H1 (cell line): ENCODE measurements around the gene GBP2. TPM values are rescaled to one million over a fixed set of nuclear protein-coding genes. Genes with fewer than 3 reads are reported as not detected.

ENCODE experiments used
- NANOG ChIP-seq: IDR thresholded peaks from 2 replicates; pipeline ENCODE4 v1.6.1; 2011; ENCODE audit warnings: low read length, low read depth, mild to moderate bottlenecking, inconsistent platforms; ENCODE audit not compliant: insufficient read depth, poor library complexity, severe bottlenecking
- RAD21 ChIP-seq, 2 experiments: IDR thresholded peaks in 1 of 2; conservative IDR thresholded peaks in 1 of 2; 2 replicates each; pipeline ENCODE4 v1.6.1; 2011; ENCODE audit warnings: low read depth in 2 of 2, low read length in 2 of 2, improper control_type of control experiment in 1 of 2, inconsistent platforms in 1 of 2, mild to moderate bottlenecking in 1 of 2, moderate library complexity in 1 of 2
- SP2 ChIP-seq: IDR thresholded peaks from 2 replicates; pipeline ENCODE4 v1.6.1; 2012; ENCODE audit warnings: mild to moderate bottlenecking, low read length, inconsistent platforms
- polyA plus RNA-seq, 7 experiments: library from polyadenylated mRNA; depleted of rRNA in 3 of 7; stranded (reverse) in 5 of 7; unstranded in 2 of 7; fragments of >200 nt in 5 of 7; fragments of 200-250 nt in 2 of 7; gene quantifications; 1 replicate in 5 of 7; 2 replicates in 1 of 7; 4 replicates in 1 of 7; pipeline versions ENCODE4 v1.2.1 to v1.2.3, GENCODE V29; 2011 to 2013; ENCODE audit warnings: missing spikeins in 2 of 7, mixed read lengths in 2 of 7
- total RNA-seq: library from RNA; stranded (reverse); fragmentation: NEBNext Ultra II Directional; extraction: Animal tissue kit (Norgen Biotek cat#: 25700); gene quantifications from 2 replicates; pipeline ENCODE4 v1.2.1, GENCODE V29; 2021

The GBP2 gene
- total and polyA plus RNA-seq, 2 of the 8 experiments (the other 6 are each of a cell fraction or from before 2014, with no cell fraction given): not detected

- TF ChIP-seq RAD21 (IDR thresholded peaks at IDR 0.05 in 1 of 2, conservative IDR thresholded peaks at IDR 0.05 in 1 of 2; ENCODE audit: low read depth in 2 of 2, low read length in 2 of 2): no peak
- TF ChIP-seq SP2: no peak
- TF ChIP-seq NANOG: no peak
These were observed 65.8 kb downstream of the GBP2 start (continued) for GRCh38 chr1:89060091-89060490.

Other genes with a start within 250 kb of the GBP2 start
- 13.5 and 15.6 TPM in 2 replicates for gene GTF2B, start 234.5 kb downstream of the GBP2 start, total RNA-seq
- gene GTF2B, start 234.5 kb downstream of the GBP2 start, polyA plus RNA-seq (2011; rRNA removed): 8.7 and 14.9 TPM in 2 replicates
- gene KYAT3, start 133.5 kb downstream of the GBP2 start, total RNA-seq: 30.6 and 34.9 TPM in 2 replicates
- gene KYAT3, start 133.5 kb downstream of the GBP2 start, polyA plus RNA-seq (2011; rRNA removed): 12.5 and 18.5 TPM in 2 replicates
- 30.4 and 31.6 TPM in 2 replicates for gene RBMXL1, start 133.5 kb downstream of the GBP2 start, total RNA-seq
- gene RBMXL1, start 133.5 kb downstream of the GBP2 start, polyA plus RNA-seq (2011; rRNA removed): 4.7 and 9.1 TPM in 2 replicates
- not detected in 2 replicates for gene GBP3, start 103.2 kb downstream of the GBP2 start, total RNA-seq
- gene GBP3, start 103.2 kb downstream of the GBP2 start, polyA plus RNA-seq (2011; rRNA removed): not detected in 2 replicates
- not detected in 2 replicates for gene GBP1, start 60.9 kb downstream of the GBP2 start, total RNA-seq
- gene GBP1, start 60.9 kb downstream of the GBP2 start, polyA plus RNA-seq (2011; rRNA removed): not detected in 2 replicates
- not detected in 2 replicates for gene GBP7, start 49.9 kb upstream of the GBP2 start, total RNA-seq
- not detected in 2 replicates for gene GBP7, start 49.9 kb upstream of the GBP2 start, polyA plus RNA-seq (2011; rRNA removed)
- gene GBP4, start 72.8 kb upstream of the GBP2 start, total RNA-seq: not detected in 2 replicates
- 0.02 TPM in 1 of 2 replicates, not detected in the other for gene GBP4, start 72.8 kb upstream of the GBP2 start, polyA plus RNA-seq (2011; rRNA removed)
- gene GBP5, start 146.7 kb upstream of the GBP2 start, total RNA-seq: not detected in 2 replicates
- gene GBP5, start 146.7 kb upstream of the GBP2 start, polyA plus RNA-seq (2011; rRNA removed): not detected in 2 replicates
- gene GBP6, start 237.9 kb upstream of the GBP2 start, total RNA-seq: not detected in 2 replicates
- gene GBP6, start 237.9 kb upstream of the GBP2 start, polyA plus RNA-seq (2011; rRNA removed): not detected in 2 replicates